ENCODE results near the gene KDM4C. TPM values are rescaled to one million over a fixed set of nuclear protein-coding genes. Genes with fewer than 3 reads are reported as not detected.

The KDM4C gene
- total RNA-seq, 1 experiment from 2014 or later, result 16.8 TPM

GRCh38 chr9:7058473-7058872 is 300.7 kb downstream of the KDM4C start (continued):
- TF ChIP-seq REST (IDR thresholded peaks at IDR 0.05; ENCODE audit: low read depth) (no peak), EGR1 (IDR thresholded peaks at IDR 0.05; ENCODE audit: low read depth) (no peak), YY1 (IDR thresholded peaks at IDR 0.05; ENCODE audit: extremely low read depth, insufficient replicate concordance, low read depth, low read length) (no peak), SRF (IDR thresholded peaks at IDR 0.05; ENCODE audit: low read depth) (no peak), TCF7L2 (IDR thresholded peaks at IDR 0.05; ENCODE audit: borderline replicate concordance, extremely low read depth, insufficient read depth, insufficient read length) (no peak), RAD21 (IDR thresholded peaks at IDR 0.05; ENCODE audit: low read depth) (no peak)

DNA sequence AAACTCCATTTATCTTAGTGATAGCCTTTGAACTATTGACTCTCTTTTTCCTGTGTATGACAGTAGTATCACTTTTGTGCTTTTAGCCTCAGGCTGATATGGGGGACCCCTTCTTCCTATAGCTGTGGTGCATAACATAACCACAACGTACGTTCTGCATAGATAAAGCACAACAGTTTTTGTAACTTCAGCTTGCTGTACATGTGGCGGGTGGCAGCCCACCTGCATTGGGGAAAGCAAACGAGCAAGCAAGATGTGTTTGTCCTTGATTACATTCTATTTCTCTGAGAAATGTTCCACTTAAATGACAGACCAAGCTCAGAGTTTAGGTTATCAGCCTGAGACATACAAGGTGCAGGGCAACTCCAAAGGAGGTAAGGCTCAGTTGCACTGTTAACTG is 309.4 kb downstream of the KDM4C start:
- ATAC-seq, result no peak
- no peaks in the 10 kb centered on the region for H3K79me2 ChIP-seq (ENCODE audit: insufficient read depth, low read length)
- POLR2A ChIA-PET, result no interaction called here
- no peak overlapping the region for H2AFZ ChIP-seq (ENCODE audit: low read depth, low read length, poor library complexity, severe bottlenecking)
- intact Hi-C loops (cut with micrococcal nuclease), result no loop called here
- no peak for TF ChIP-seq JUND (IDR thresholded peaks at IDR 0.05)
- no peak for TF ChIP-seq REST (IDR thresholded peaks at IDR 0.05; ENCODE audit: low read depth)
- no peak for TF ChIP-seq CBX3 (IDR thresholded peaks at IDR 0.05; ENCODE audit: low read depth)
- no peaks in the 10 kb centered on the region for H4K20me1 ChIP-seq (ENCODE audit: insufficient read depth)
- no TSS peak for BruUV-seq (replicated peaks)
- H3K9me2 ChIP-seq (ENCODE audit: insufficient read depth), result no peaks in the 10 kb centered on the region
- H3K27me3 ChIP-seq (ENCODE audit: insufficient read depth, low read length), result no peaks in the 10 kb centered on the region
- RAD21 ChIA-PET (ENCODE audit: low non-redundant PET in 1 of 2, low total read pairs in 2 of 2, uncharacterized antibody in 2 of 2, unreplicated experiment in 2 of 2), result no interaction called here
- H3K9me3 ChIP-seq (ENCODE audit: control insufficient read depth in 1 of 2, insufficient read depth in 1 of 2, low read depth in 1 of 2, low read length in 2 of 2), result no peaks in the 10 kb centered on the region
- H3K4me2 ChIP-seq (ENCODE audit: low read length), result no peak overlapping the region
- no peak for DNase-seq (ENCODE audit: low read depth, low spot score)
- no peak overlapping the region for H3K4me3 ChIP-seq (replicated peaks in 1 of 2; ENCODE audit: low read depth in 1 of 2, low read length in 2 of 2)
- no peak overlapping the region for H3K27ac ChIP-seq (ENCODE audit: low read depth, low read length)
- H3K36me3 ChIP-seq (ENCODE audit: control insufficient read depth in 1 of 2, insufficient read depth in 2 of 2, low read length in 2 of 2), result no peaks in the 10 kb centered on the region
- H3K4me1 ChIP-seq (ENCODE audit: control insufficient read depth in 1 of 2, insufficient read depth in 2 of 2, low read length in 2 of 2), result no peaks in the 10 kb centered on the region
- no peak overlapping the region for H3K9ac ChIP-seq (ENCODE audit: low read length)
- CTCF ChIA-PET, result interaction anchor here (3.1 kb wide), 1 partner anchor 14 kb away, joined by 7 read pairs; no protein-coding TSS in a partner anchor
